Spleen (tissue), 7 donors: ENCODE results near the gene TMTC4.

Source experiments
- POLR2A ChIP-seq, 3 donors: fragments of 450-650 bp; IDR thresholded peaks; one replicate each; pipeline ENCODE4 v1.5.1; 2017; ENCODE audit warnings: antibody characterized with exemption in 3 of 3, mild to moderate bottlenecking in 1 of 3
- POLR2AphosphoS5 ChIP-seq, 3 donors: sonication (generic); formaldehyde crosslinking; IDR thresholded peaks; one replicate each; pipeline ENCODE4 v1.5.1; 2017; ENCODE audit warnings: antibody characterized with exemption in 3 of 3
- TF ChIP-seq, protein P1 (sequence below), 11 experiments: fragments of 200-600 bp in 7 of 11; fragments of 450-650 bp in 4 of 11; sonication (generic) in 4 of 11; IDR thresholded peaks in 8 of 11; conservative IDR thresholded peaks in 3 of 11; 1 replicate in 7 of 11; 2 replicates in 4 of 11; pipeline versions ENCODE4 v1.4.0 to v1.8.0; 2016 to 2021; ENCODE audit warnings: antibody characterized with exemption in 11 of 11, inconsistent platforms in 4 of 11, mild to moderate bottlenecking in 1 of 11
- donor health status: DM: no; HTN: no; CAD: no; lungs with moderate emphysema.
- donor health status: DM: no; HTN: no; CAD: no.
- donor health status: DM: no; HTN: no; CAD: no.

DNA sequence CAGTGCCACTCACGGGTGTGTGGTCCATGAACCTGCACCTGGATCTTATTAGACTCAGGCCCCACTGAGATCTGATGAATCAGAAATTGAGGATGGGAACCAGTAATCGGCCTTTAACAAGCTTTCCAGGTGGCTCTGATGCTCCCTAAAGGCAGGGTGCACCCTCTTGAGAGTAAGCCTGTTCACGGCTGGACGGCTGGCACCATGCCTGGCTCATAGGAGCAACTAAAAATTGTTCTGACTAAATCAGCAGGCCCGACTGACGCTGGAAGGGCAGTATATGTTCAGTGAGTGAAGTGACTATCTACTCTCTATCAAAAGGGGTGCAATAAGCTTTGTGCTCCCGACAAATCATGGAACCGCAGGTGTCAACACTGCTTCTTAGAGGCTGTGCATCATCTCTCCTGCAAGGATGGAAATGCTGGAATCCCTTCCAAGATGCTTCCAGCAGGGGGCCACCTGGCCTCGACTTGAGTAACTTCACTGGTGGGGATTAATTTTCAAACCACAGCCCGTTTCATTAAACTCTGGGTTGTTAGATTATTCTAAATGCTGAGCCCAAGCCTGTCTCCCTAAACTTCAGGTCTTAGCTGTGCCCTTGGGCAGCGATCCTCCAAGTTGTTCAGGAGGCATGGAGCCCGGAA lies 28.4 kb downstream of the TMTC4 start:
- TF ChIP-seq, protein P1, sequence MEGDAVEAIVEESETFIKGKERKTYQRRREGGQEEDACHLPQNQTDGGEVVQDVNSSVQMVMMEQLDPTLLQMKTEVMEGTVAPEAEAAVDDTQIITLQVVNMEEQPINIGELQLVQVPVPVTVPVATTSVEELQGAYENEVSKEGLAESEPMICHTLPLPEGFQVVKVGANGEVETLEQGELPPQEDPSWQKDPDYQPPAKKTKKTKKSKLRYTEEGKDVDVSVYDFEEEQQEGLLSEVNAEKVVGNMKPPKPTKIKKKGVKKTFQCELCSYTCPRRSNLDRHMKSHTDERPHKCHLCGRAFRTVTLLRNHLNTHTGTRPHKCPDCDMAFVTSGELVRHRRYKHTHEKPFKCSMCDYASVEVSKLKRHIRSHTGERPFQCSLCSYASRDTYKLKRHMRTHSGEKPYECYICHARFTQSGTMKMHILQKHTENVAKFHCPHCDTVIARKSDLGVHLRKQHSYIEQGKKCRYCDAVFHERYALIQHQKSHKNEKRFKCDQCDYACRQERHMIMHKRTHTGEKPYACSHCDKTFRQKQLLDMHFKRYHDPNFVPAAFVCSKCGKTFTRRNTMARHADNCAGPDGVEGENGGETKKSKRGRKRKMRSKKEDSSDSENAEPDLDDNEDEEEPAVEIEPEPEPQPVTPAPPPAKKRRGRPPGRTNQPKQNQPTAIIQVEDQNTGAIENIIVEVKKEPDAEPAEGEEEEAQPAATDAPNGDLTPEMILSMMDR (IDR thresholded peaks at IDR 0.05 in 8 of 11, conservative IDR thresholded peaks at IDR 0.05 in 3 of 11): peak in 6 of 11 experiments; percentile 8 to 56 (median 26)
- no peak for TF ChIP-seq POLR2A (IDR thresholded peaks at IDR 0.05)
- TF ChIP-seq POLR2AphosphoS5 (IDR thresholded peaks at IDR 0.05): no peak
